ENCODE results near the gene EHF.

EHF gene

GRCh38 chr11:34605481-34606325 lies 15.2 kb upstream of the EHF start:
- CTCF ChIA-PET = no interaction called here
- H3K4me3 ChIP-seq (ENCODE audit: low read depth, low read length) = no peak overlapping the region
- DNase-seq (ENCODE audit: low read depth, low spot score) = no peak
- TF ChIP-seq, protein P1, sequence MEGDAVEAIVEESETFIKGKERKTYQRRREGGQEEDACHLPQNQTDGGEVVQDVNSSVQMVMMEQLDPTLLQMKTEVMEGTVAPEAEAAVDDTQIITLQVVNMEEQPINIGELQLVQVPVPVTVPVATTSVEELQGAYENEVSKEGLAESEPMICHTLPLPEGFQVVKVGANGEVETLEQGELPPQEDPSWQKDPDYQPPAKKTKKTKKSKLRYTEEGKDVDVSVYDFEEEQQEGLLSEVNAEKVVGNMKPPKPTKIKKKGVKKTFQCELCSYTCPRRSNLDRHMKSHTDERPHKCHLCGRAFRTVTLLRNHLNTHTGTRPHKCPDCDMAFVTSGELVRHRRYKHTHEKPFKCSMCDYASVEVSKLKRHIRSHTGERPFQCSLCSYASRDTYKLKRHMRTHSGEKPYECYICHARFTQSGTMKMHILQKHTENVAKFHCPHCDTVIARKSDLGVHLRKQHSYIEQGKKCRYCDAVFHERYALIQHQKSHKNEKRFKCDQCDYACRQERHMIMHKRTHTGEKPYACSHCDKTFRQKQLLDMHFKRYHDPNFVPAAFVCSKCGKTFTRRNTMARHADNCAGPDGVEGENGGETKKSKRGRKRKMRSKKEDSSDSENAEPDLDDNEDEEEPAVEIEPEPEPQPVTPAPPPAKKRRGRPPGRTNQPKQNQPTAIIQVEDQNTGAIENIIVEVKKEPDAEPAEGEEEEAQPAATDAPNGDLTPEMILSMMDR (IDR thresholded peaks at IDR 0.05; ENCODE audit: insufficient read depth, low read length, missing control alignments) = no peak
- POLR2A ChIA-PET = no interaction called here

DNA sequence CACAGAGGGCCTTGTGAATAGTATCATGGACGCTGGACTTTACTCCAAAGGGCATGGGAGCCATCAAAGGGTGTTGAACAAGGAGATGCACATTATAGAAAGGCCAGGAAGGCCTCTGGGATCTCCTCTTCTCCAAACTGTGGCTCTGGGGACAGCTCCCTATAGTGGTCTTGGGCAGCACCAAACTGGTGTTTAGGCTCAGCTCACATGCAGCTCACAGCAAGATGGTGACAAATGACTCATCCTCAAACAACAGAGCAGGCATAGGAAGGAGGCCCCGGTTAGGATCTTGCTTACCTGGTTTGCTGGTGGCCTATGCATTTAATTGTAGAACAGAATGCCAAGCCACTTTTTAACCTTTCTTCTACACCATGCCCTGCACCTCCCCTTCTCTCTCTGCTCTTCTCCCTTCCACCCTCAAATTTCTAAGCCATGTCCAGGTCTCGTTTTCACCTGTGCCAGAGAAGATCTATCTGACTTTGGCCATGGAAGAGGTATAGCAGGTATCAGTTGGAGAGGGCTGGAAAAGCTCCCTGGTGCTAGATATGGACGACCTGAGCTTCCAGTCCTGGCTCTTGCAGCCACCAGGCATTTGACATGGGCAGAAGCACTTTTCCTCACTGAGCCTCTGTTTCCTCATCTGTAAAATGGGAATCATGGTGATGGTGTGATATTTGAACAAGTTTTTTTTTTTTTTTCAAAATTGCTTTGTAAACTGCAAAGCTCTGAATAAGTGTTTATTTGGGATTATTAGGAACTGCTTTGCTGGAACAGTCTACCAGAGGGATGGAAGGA lies 14.4 kb upstream of the EHF start:
- no peak overlapping the region for H3K4me3 ChIP-seq (ENCODE audit: low read depth, low read length)
- no peak for DNase-seq (ENCODE audit: low read depth, low spot score)
- POLR2A ChIA-PET = no interaction called here
- TF ChIP-seq, protein P1 (IDR thresholded peaks at IDR 0.05; ENCODE audit: insufficient read depth, low read length, missing control alignments) = no peak
- CTCF ChIA-PET = interaction anchor here (0.6 kb wide), 1 partner anchor 13 kb away, joined by 4 read pairs; no protein-coding TSS in a partner anchor

- TF ChIP-seq, protein P1 (IDR thresholded peaks at IDR 0.05; ENCODE audit: insufficient read depth, low read length, missing control alignments) = no peak
- POLR2A ChIA-PET = no interaction called here
- CTCF ChIA-PET = no interaction called here
- DNase-seq (ENCODE audit: low read depth, low spot score) = no peak
- no peak overlapping the region for H3K4me3 ChIP-seq (ENCODE audit: low read depth, low read length)
Measured at GRCh38 chr11:34609187-34609751, 11.6 kb upstream of the EHF start.

DNA sequence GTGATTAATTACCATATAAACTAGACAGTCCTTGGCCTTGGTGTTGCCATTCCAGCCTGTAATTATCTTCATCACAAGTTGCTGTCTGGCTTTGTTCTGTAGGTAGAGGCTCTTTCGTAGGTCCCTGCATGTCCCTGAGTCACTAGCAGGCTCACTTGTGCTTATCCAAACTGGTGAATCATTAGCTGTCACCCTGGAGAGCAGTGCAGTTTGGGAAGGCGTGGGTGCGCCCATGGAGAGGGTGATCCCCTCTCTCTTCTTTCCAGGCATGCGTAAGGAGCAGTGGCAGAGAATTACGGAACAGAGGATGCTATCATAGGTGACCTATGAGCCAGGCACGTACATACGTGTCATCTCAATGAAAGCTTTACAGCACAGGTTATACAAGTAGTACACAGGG lies 11.0 kb upstream of the EHF start:
- CTCF ChIA-PET = no interaction called here
- no peak for DNase-seq (ENCODE audit: low read depth, low spot score)
- no peak overlapping the region for H3K4me3 ChIP-seq (ENCODE audit: low read depth, low read length)
- TF ChIP-seq, protein P1 (IDR thresholded peaks at IDR 0.05; ENCODE audit: insufficient read depth, low read length, missing control alignments) = no peak
- POLR2A ChIA-PET = no interaction called here

DNA sequence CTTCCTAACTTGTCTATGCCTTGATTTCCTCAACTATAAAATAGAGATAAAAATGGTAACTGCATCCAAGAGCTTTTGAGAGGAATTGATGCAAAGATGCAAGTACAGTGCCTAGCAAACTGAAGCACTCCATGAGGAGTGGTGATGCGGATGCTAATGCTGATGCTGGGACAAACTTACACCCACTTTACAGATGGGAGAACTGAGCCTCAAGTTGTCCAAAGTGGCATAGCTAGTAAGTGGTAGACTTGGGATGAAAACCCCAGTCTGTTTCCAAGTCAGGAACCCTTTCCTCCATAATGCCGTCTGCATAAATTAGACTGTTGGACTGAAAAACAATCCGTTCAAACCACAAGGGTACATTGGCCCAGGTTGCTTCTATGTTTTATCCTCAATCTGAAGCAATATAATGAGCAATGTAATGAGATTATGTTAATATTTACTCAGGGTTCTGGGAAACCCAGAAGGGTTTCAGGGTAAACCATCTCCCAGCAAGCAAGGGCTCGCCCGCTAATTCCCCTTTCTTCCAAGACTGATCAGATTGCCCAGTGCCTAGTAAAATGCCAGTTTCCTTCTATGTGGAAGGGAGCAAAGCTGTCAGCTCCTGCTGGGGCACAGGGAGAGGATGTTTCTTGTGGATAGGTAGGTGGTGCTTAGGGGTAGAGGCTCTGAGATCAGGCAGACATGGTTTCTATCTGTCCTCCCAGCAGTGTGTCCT lies 10.4 kb upstream of the EHF start:
- POLR2A ChIA-PET = no interaction called here

More for the DNA sequence above, 10.4 kb upstream of the EHF start:
- no peak overlapping the region for H3K4me3 ChIP-seq (ENCODE audit: low read depth, low read length)
- TF ChIP-seq, protein P1 (IDR thresholded peaks at IDR 0.05; ENCODE audit: insufficient read depth, low read length, missing control alignments) = no peak
- CTCF ChIA-PET = no interaction called here
- DNase-seq (ENCODE audit: low read depth, low spot score) = no peak

All from AG04449 (cell line).